ENCODE data around the gene BICD1. TPM values are rescaled to one million over a fixed set of nuclear protein-coding genes. Genes with fewer than 3 reads are reported as not detected.

BICD1 gene
- total and polyA plus RNA-seq, 2 donors from 2014 or later, result 3.8 to 36.7 TPM

- no peaks in the 10 kb centered on the region for H3K36me3 ChIP-seq (ENCODE audit: control insufficient read depth in 2 of 3, insufficient read depth in 3 of 3, low read length in 3 of 3)
- H3K9ac ChIP-seq (ENCODE audit: low read length in 3 of 3), result no peak overlapping the region
- DNase-seq, result no peak
- FAIRE-seq, result no peak
- TF ChIP-seq CTCF (IDR thresholded peaks at IDR 0.05; ENCODE audit: borderline replicate concordance, extremely low read depth, insufficient read depth), result no peak
- H3K27me3 ChIP-seq (ENCODE audit: control insufficient read depth, insufficient read depth, low read length), result no peaks in the 10 kb centered on the region
- no peak overlapping the region for H3K27ac ChIP-seq (ENCODE audit: low read depth in 2 of 2, low read length in 2 of 2)
- intact Hi-C loops (cut with DNase I), result no loop called here
- peaks cover 0 to 3% (median 2%) of the 10 kb centered on the region in 3 donors for H3K9me3 ChIP-seq (ENCODE audit: control insufficient read depth in 2 of 3, insufficient read depth in 1 of 3, low read length in 3 of 3)
- no peaks in the 10 kb centered on the region for H3K4me1 ChIP-seq (ENCODE audit: control insufficient read depth in 2 of 3, insufficient read depth in 2 of 3, low read depth in 1 of 3, low read length in 3 of 3)
- no peak overlapping the region for H3K4me3 ChIP-seq (ENCODE audit: low read length in 3 of 3)
These were observed 155.0 kb downstream of the BICD1 start for GRCh38 chr12:32261638-32262037.

GRCh38 chr12:32264961-32265360 is 158.3 kb downstream of the BICD1 start:
- no peaks in the 10 kb centered on the region for H3K27me3 ChIP-seq (ENCODE audit: control insufficient read depth, insufficient read depth, low read length)
- H3K9me3 ChIP-seq (ENCODE audit: control insufficient read depth in 2 of 3, insufficient read depth in 1 of 3, low read length in 3 of 3), result no peaks in the 10 kb centered on the region
- no peak for TF ChIP-seq CTCF (IDR thresholded peaks at IDR 0.05; ENCODE audit: borderline replicate concordance, extremely low read depth, insufficient read depth)
- H3K4me1 ChIP-seq (ENCODE audit: control insufficient read depth in 2 of 3, insufficient read depth in 2 of 3, low read depth in 1 of 3, low read length in 3 of 3), result peaks cover 0 to 4% (median 2%) of the 10 kb centered on the region in 3 donors
- DNase-seq, result peak in 1 of 5 donors; percentile 71
- H3K27ac ChIP-seq (ENCODE audit: low read depth in 2 of 2, low read length in 2 of 2), result no peak overlapping the region
- no peak for FAIRE-seq
- no peaks in the 10 kb centered on the region for H3K36me3 ChIP-seq (ENCODE audit: control insufficient read depth in 2 of 3, insufficient read depth in 3 of 3, low read length in 3 of 3)
- H3K9ac ChIP-seq (ENCODE audit: low read length in 3 of 3), result no peak overlapping the region
- no peak overlapping the region for H3K4me3 ChIP-seq (ENCODE audit: low read length in 3 of 3)
- intact Hi-C loops (cut with DNase I), result no loop called here

- Histone ChIP-seq H3K9ac (ENCODE audit: low read length in 3 of 3) (no peak overlapping the region), H3K4me3 (ENCODE audit: low read length in 3 of 3) (no peak overlapping the region), H3K36me3 (ENCODE audit: control insufficient read depth in 2 of 3, insufficient read depth in 3 of 3, low read length in 3 of 3) (no peaks in the 10 kb centered on the region), H3K9me3 (ENCODE audit: control insufficient read depth in 2 of 3, insufficient read depth in 1 of 3, low read length in 3 of 3) (no peaks in the 10 kb centered on the region), H3K4me1 (ENCODE audit: control insufficient read depth in 2 of 3, insufficient read depth in 2 of 3, low read depth in 1 of 3, low read length in 3 of 3) (peaks cover 0 to 5% (median 2%) of the 10 kb centered on the region in 3 donors), H3K27ac (ENCODE audit: low read depth in 2 of 2, low read length in 2 of 2) (no peak overlapping the region), H3K27me3 (ENCODE audit: control insufficient read depth, insufficient read depth, low read length) (no peaks in the 10 kb centered on the region)
- TF ChIP-seq CTCF (IDR thresholded peaks at IDR 0.05; ENCODE audit: borderline replicate concordance, extremely low read depth, insufficient read depth), result no peak
- intact Hi-C loops (cut with DNase I), result no loop called here
- no peak for FAIRE-seq
- DNase-seq, result no peak
These were observed 158.8 kb downstream of the BICD1 start for GRCh38 chr12:32265456-32265855.

GRCh38 chr12:32265951-32266350 is 159.3 kb downstream of the BICD1 start:
- Histone ChIP-seq H3K27me3 (ENCODE audit: control insufficient read depth, insufficient read depth, low read length) (no peaks in the 10 kb centered on the region), H3K9me3 (ENCODE audit: control insufficient read depth in 2 of 3, insufficient read depth in 1 of 3, low read length in 3 of 3) (no peaks in the 10 kb centered on the region), H3K27ac (ENCODE audit: low read depth in 2 of 2, low read length in 2 of 2) (no peak overlapping the region), H3K9ac (ENCODE audit: low read length in 3 of 3) (no peak overlapping the region), H3K36me3 (ENCODE audit: control insufficient read depth in 2 of 3, insufficient read depth in 3 of 3, low read length in 3 of 3) (no peaks in the 10 kb centered on the region), H3K4me1 (ENCODE audit: control insufficient read depth in 2 of 3, insufficient read depth in 2 of 3, low read depth in 1 of 3, low read length in 3 of 3) (peaks cover 0 to 10% (median 2%) of the 10 kb centered on the region in 3 donors), H3K4me3 (ENCODE audit: low read length in 3 of 3) (no peak overlapping the region)
- no peak for TF ChIP-seq CTCF (IDR thresholded peaks at IDR 0.05; ENCODE audit: borderline replicate concordance, extremely low read depth, insufficient read depth)
- no peak for DNase-seq
- intact Hi-C loops (cut with DNase I), result no loop called here
- no peak for FAIRE-seq
